ENCODE results near the gene SCG5. TPM values are rescaled to one million over a fixed set of nuclear protein-coding genes. Genes with fewer than 3 reads are reported as not detected.

The SCG5 gene
- polyA plus RNA-seq, 2 donors = 0.35 to 0.37 TPM

Other genes starting within 250 kb of the SCG5 start
- gene GOLGA8K, start 238.4 kb upstream of the SCG5 start, polyA plus RNA-seq = under 1 TPM; 0.08 to 0.47 TPM
- under 1 TPM; 0.18 to 0.41 TPM for gene GOLGA8O, start 186.1 kb upstream of the SCG5 start, polyA plus RNA-seq
- gene GOLGA8N, start 48.3 kb upstream of the SCG5 start, polyA plus RNA-seq = 1 to 10 TPM; 3.0 to 5.9 TPM
- 1 to 10 TPM; 4.5 to 4.6 TPM for gene ARHGAP11A, start 26.2 kb upstream of the SCG5 start, polyA plus RNA-seq
- 1 to 10 TPM; 1.3 to 6.9 TPM for gene GREM1, start 76.3 kb downstream of the SCG5 start, polyA plus RNA-seq

Data from esophagus (tissue), 2 donors.